K562 (cell line): ENCODE data around the gene RNF40. TPM values are rescaled to one million over a fixed set of nuclear protein-coding genes. Genes with fewer than 3 reads are reported as not detected.
A peak's percentile ranks its signal among the peaks of the same experiment; 100 is the strongest.

Source experiments
- BRD9 ChIP-seq: fragments of 450-650 bp; IDR thresholded peaks from 2 replicates; pipeline ENCODE4 v1.6.1; 2018; ENCODE audit warnings: low read depth; ENCODE audit not compliant: partially characterized antibody
- CSDE1 ChIP-seq, 2 experiments: fragments of 450-650 bp; IDR thresholded peaks; 2 replicates each; pipeline ENCODE4 v1.6.1; 2016; ENCODE audit warnings: mild to moderate bottlenecking in 1 of 2
- ELF4 ChIP-seq: fragments of 450-650 bp; formaldehyde crosslinking; IDR thresholded peaks from 2 replicates; pipeline ENCODE4 v1.4.0; 2022; ENCODE audit warnings: missing genetic modification characterization
- EP300 ChIP-seq: IDR thresholded peaks from 2 replicates; pipeline ENCODE4 v1.6.1; 2012; ENCODE audit warnings: low read length, improper control_type of control experiment
- ETV5 ChIP-seq: sonication (generic); formaldehyde crosslinking; IDR thresholded peaks from 2 replicates; pipeline ENCODE4 v1.4.0; 2020; ENCODE audit warnings: low read depth, mild to moderate bottlenecking, missing genetic modification reagents
- FOSL1 ChIP-seq: fragments of 200-800 bp; sonication (Bioruptor generic); conservative IDR thresholded peaks from 2 replicates; pipeline ENCODE4 v1.6.1; 2016; ENCODE audit warnings: missing genetic modification characterization, missing compliant biosample characterization
- KLF1 ChIP-seq: fragments of 450-650 bp; IDR thresholded peaks from 2 replicates; pipeline ENCODE4 v1.6.1; 2016; ENCODE audit warnings: missing genetic modification characterization, missing compliant biosample characterization
- RFX5 ChIP-seq: IDR thresholded peaks from 2 replicates; pipeline ENCODE4 v1.6.1; 2011; ENCODE audit warnings: low read depth, mild to moderate bottlenecking, improper control_type of control experiment, low read length
- SETDB1 ChIP-seq: IDR thresholded peaks from one replicate; pipeline ENCODE4 v1.6.1; 2012; ENCODE audit warnings: low read length, control low read depth, inconsistent platforms
- SMC3 ChIP-seq: conservative IDR thresholded peaks from 2 replicates; pipeline ENCODE4 v1.6.1; 2011; ENCODE audit warnings: low read depth, low read length, improper control_type of control experiment; ENCODE audit not compliant: insufficient read depth
- ZNF140 ChIP-seq: fragments of 250-450 bp; sonication (Bioruptor Pico); IDR thresholded peaks from 2 replicates; pipeline ENCODE4 v1.8.0; 2021; ENCODE audit warnings: moderate library complexity, mild to moderate bottlenecking, inconsistent platforms
- ZNF239 ChIP-seq: fragments of 250-450 bp; sonication (Bioruptor Pico); IDR thresholded peaks from 2 replicates; pipeline ENCODE4 v1.4.0; 2020; ENCODE audit warnings: mild to moderate bottlenecking
- polyA plus RNA-seq, 8 experiments: library from polyadenylated mRNA; depleted of rRNA in 4 of 8; stranded (reverse) in 5 of 8; unstranded in 3 of 8; fragments of >200 nt; fragmentation: Nextera tagmentation in 2 of 8; fragmentation: Illumina TruSeq in 1 of 8; extraction: Ambion mirVana in 2 of 8; extraction: Trizol in 1 of 8; gene quantifications; 2 replicates each; pipeline versions ENCODE4 v1.2.1 to v1.2.3, GENCODE V29; 2011 to 2014; ENCODE audit warnings: inconsistent platforms in 1 of 8, missing spikeins in 1 of 8
- total RNA-seq, 7 experiments: library from RNA; depleted of rRNA in 6 of 7; stranded (reverse); fragments of >200 nt in 6 of 7; fragmentation: Illumina TruSeq in 2 of 7; extraction: Trizol in 2 of 7; gene quantifications; 2 replicates each; pipeline versions ENCODE4 v1.2.1 to v1.2.3, GENCODE V29; 2011 to 2021; ENCODE audit warnings: low replicate concordance in 1 of 7
- TF ChIP-seq, protein P1 (sequence below), 2 experiments: fragments of 450-650 bp; IDR thresholded peaks; 2 replicates each; pipeline ENCODE4 v1.6.1; 2016; ENCODE audit warnings: mild to moderate bottlenecking in 2 of 2, borderline replicate concordance in 1 of 2, low read depth in 1 of 2, moderate library complexity in 1 of 2
- TF ChIP-seq, protein P2 (sequence below): fragments of 450-650 bp; IDR thresholded peaks from 2 replicates; pipeline ENCODE4 v1.6.1; 2016; ENCODE audit warnings: low read depth, mild to moderate bottlenecking, moderate library complexity
- TF ChIP-seq, protein P3 (sequence below): fragments of 450-650 bp; IDR thresholded peaks from 2 replicates; pipeline ENCODE4 v1.6.1; 2016; ENCODE audit warnings: antibody characterized with exemption
- TF ChIP-seq, protein P4 (sequence below): fragments of 250-450 bp; sonication (Bioruptor Pico); IDR thresholded peaks from 2 replicates; pipeline ENCODE4 v1.4.0; 2020; ENCODE audit warnings: mild to moderate bottlenecking

RNF40 gene
- total and polyA plus RNA-seq, 9 of the 15 experiments (the other 6 are each of a cell fraction or from before 2014, with no cell fraction given), result 6.2 to 129 (median 81.5) TPM

GRCh38 chr16:30747799-30748633 is 14.1 kb upstream of the RNF40 start, which contains the start of gene PHKG2 (continued):
- TF ChIP-seq, protein P1, sequence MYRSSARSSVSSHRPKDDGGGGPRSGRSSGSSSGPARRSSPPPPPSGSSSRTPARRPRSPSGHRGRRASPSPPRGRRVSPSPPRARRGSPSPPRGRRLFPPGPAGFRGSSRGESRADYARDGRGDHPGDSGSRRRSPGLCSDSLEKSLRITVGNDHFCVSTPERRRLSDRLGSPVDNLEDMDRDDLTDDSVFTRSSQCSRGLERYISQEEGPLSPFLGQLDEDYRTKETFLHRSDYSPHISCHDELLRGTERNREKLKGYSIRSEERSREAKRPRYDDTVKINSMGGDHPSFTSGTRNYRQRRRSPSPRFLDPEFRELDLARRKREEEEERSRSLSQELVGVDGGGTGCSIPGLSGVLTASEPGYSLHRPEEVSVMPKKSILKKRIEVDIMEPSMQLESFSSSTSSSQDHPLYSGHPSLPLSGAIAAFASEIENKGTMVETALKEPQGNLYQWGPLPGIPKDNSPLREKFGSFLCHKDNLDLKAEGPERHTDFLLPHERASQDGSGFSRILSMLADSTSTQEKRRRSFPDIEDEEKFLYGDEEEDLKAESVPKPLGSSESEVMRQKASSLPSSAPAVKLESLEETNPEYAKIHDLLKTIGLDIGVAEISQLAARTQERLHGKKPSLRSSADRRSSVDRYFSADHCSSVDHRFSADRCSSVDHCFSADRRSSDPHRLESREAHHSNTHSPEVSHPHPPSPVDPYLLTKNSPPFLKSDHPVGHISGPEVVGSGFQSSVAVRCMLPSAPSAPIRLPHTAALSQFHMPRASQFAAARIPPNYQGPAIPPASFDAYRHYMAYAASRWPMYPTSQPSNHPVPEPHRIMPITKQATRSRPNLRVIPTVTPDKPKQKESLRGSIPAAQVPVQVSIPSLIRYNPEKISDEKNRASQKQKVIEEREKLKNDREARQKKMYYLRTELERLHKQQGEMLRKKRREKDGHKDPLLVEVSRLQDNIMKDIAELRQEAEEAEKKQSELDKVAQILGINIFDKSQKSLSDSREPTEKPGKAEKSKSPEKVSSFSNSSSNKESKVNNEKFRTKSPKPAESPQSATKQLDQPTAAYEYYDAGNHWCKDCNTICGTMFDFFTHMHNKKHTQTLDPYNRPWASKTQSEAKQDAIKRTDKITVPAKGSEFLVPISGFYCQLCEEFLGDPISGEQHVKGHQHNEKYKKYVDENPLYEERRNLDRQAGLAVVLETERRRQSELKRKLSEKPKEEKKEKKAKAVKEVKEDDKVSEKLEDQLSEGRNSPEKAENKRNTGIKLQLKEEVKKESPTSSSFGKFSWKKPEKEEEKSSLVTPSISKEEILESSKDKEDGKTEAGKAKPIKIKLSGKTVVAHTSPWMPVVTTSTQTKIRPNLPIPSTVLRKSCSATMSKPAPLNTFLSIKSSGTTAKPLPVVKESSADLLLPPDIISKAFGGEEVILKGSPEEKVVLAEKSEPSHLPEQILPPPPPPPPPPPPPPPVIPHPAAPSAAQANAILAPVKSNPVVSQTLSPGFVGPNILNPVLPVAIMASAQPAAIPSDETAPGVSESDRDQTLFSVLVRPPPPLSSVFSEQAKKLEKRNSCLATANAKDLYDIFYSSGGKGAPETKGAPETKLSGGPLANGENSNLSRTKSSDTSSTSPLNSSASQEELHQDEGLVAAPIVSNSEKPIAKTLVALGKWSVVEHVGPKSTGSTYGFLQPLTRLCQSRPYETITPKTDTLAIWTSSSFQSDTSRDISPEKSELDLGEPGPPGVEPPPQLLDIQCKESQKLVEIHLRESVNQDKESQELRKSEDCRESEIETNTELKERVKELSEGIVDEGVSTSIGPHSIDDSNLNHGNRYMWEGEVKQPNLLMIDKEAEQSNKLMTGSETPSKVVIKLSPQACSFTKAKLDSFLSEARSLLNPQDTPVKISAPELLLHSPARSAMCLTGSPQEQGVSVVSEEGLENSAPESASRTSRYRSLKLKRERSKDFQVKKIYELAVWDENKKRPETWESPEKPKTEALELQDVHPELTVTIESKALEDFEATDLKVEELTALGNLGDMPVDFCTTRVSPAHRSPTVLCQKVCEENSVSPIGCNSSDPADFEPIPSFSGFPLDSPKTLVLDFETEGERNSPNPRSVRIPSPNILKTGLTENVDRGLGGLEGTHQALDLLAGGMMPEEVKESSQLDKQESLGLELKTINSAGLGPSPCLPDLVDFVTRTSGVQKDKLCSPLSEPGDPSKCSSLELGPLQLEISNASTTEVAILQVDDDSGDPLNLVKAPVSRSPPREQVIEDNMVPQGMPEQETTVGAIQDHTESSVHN (IDR thresholded peaks at IDR 0.05; ENCODE audit: borderline replicate concordance in 1 of 2, low read depth in 1 of 2), result no peak
- TF ChIP-seq SMC3 (no peak), ZNF140 (no peak), SETDB1 (no peak), ELF4 (CRISPR knock-in tag) (peak; percentile 88), ETV5 (CRISPR knock-in tag) (no peak), ZNF239 (no peak), RFX5 (no peak), FOSL1 (tag) (no peak), EP300 (no peak), BRD9 (no peak), KLF1 (tag) (peak; percentile 53; the same call in 1 of the 2 replicates), CSDE1 (IDR thresholded peaks at IDR 0.05) (no peak; a peak in 1 of 4 replicates)
- TF ChIP-seq, protein P2, sequence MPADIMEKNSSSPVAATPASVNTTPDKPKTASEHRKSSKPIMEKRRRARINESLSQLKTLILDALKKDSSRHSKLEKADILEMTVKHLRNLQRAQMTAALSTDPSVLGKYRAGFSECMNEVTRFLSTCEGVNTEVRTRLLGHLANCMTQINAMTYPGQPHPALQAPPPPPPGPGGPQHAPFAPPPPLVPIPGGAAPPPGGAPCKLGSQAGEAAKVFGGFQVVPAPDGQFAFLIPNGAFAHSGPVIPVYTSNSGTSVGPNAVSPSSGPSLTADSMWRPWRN, result no peak
- TF ChIP-seq, protein P3, sequence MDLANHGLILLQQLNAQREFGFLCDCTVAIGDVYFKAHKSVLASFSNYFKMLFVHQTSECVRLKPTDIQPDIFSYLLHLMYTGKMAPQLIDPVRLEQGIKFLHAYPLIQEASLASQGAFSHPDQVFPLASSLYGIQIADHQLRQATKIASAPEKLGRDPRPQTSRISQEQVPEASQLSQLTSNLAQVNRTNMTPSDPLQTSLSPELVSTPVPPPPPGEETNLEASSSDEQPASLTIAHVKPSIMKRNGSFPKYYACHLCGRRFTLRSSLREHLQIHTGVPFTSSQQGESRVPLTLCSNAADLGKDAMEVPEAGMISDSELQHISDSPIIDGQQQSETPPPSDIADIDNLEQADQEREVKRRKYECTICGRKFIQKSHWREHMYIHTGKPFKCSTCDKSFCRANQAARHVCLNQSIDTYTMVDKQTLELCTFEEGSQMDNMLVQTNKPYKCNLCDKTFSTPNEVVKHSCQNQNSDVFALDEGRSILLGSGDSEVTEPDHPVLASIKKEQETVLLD, result no peak
- TF ChIP-seq, protein P4, sequence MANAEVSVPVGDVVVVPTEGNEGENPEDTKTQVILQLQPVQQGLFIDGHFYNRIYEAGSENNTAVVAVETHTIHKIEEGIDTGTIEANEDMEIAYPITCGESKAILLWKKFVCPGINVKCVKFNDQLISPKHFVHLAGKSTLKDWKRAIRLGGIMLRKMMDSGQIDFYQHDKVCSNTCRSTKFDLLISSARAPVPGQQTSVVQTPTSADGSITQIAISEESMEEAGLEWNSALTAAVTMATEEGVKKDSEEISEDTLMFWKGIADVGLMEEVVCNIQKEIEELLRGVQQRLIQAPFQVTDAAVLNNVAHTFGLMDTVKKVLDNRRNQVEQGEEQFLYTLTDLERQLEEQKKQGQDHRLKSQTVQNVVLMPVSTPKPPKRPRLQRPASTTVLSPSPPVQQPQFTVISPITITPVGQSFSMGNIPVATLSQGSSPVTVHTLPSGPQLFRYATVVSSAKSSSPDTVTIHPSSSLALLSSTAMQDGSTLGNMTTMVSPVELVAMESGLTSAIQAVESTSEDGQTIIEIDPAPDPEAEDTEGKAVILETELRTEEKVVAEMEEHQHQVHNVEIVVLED (CRISPR knock-in tag), result 0 out of 2 replicates have a peak, but pooled peaks have one; percentile 16
